Measurements from ENCODE around the gene ANKH. TPM values are rescaled to one million over a fixed set of nuclear protein-coding genes. Genes with fewer than 3 reads are reported as not detected.

Gene ANKH
- total RNA-seq, 1 experiment from 2014 or later: 65.2 TPM

GRCh38 chr5:14668181-14668591, 203.4 kb downstream of the ANKH start:
- Histone ChIP-seq H3K36me3 (ENCODE audit: control insufficient read depth in 1 of 2, insufficient read depth in 2 of 2, low read length in 2 of 2) (no peaks in the 10 kb centered on the region; a peak in 1 of 4 replicates), H3K9me2 (ENCODE audit: insufficient read depth) (no peaks in the 10 kb centered on the region), H3K9me3 (ENCODE audit: control insufficient read depth in 1 of 2, insufficient read depth in 1 of 2, low read depth in 1 of 2, low read length in 2 of 2) (no peaks in the 10 kb centered on the region), H3K4me1 (ENCODE audit: control insufficient read depth in 1 of 2, insufficient read depth in 2 of 2, low read length in 2 of 2) (peaks cover 12 to 23% of the 10 kb centered on the region in 2 experiments; a peak in 3 of 4 replicates), H3K9ac (ENCODE audit: low read length) (no peak overlapping the region), H4K20me1 (ENCODE audit: insufficient read depth) (no peaks in the 10 kb centered on the region), H3K27ac (ENCODE audit: low read depth, low read length) (no peak overlapping the region), H3K4me3 (replicated peaks in 1 of 2; ENCODE audit: low read depth in 1 of 2, low read length in 2 of 2) (no peak overlapping the region), H3K27me3 (ENCODE audit: insufficient read depth, low read length) (no peaks in the 10 kb centered on the region), H3K4me2 (ENCODE audit: low read length) (no peak overlapping the region), H2AFZ (ENCODE audit: low read depth, low read length, poor library complexity, severe bottlenecking) (no peak overlapping the region), H3K79me2 (ENCODE audit: insufficient read depth, low read length) (peaks cover 84% of the 10 kb centered on the region)
- no TSS peak for BruUV-seq (replicated peaks)
- ChIA-PET CTCF (no interaction called here), POLR2A (no interaction called here), RAD21 (ENCODE audit: low non-redundant PET in 1 of 2, low total read pairs in 2 of 2, uncharacterized antibody in 2 of 2, unreplicated experiment in 2 of 2) (no interaction called here)
- intact Hi-C loops (cut with micrococcal nuclease): no loop called here
- no peak for DNase-seq (ENCODE audit: low read depth, low spot score)
- TF ChIP-seq EGR1 (IDR thresholded peaks at IDR 0.05; ENCODE audit: low read depth) (no peak), CBX3 (IDR thresholded peaks at IDR 0.05; ENCODE audit: low read depth) (no peak), REST (IDR thresholded peaks at IDR 0.05; ENCODE audit: low read depth) (no peak), CTCF (IDR thresholded peaks at IDR 0.05 in 2 of 3, conservative IDR thresholded peaks at IDR 0.05 in 1 of 3; ENCODE audit: borderline replicate concordance in 1 of 3, insufficient read depth in 1 of 3, low read depth in 2 of 3, low read length in 2 of 3) (no peak), CEBPB (IDR thresholded peaks at IDR 0.05; ENCODE audit: low read depth) (no peak)
- ATAC-seq: no peak
